GM19395 (cell line): ENCODE results near the gene NAALADL2.
"Not testable (repeated sequence)": the region's sequence is repeated elsewhere in the genome, so short reads cannot be mapped to it uniquely, and the experiment has no call there.

ENCODE experiments used
- ATAC-seq: cut with Tn5 transposase; IDR thresholded peaks from one replicate; pipeline ENCODE4 v1.9.1; 2021; ENCODE audit warnings: mild to moderate bottlenecking, moderate library complexity; ENCODE audit not compliant: unreplicated experiment

The NAALADL2 gene

DNA sequence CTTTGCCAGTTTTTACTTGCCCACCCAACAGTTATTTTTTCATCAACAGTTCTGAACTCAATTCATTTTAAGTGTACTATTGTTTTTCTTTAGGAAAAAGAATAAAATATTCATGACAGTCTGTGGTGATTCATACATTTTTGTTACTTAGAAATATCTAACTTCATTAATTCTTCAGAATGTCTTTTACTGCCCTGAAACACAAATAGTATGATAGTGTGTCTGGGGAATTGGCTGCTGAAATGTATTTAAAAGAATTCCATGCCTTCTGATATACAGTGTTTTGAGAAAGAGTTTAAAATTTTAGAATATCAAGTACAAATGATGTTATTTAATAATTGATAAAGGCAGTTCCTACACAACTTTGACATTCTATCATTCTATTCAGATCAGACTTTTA, 854.1 kb downstream of the NAALADL2 start:
- ATAC-seq: no peak

DNA sequence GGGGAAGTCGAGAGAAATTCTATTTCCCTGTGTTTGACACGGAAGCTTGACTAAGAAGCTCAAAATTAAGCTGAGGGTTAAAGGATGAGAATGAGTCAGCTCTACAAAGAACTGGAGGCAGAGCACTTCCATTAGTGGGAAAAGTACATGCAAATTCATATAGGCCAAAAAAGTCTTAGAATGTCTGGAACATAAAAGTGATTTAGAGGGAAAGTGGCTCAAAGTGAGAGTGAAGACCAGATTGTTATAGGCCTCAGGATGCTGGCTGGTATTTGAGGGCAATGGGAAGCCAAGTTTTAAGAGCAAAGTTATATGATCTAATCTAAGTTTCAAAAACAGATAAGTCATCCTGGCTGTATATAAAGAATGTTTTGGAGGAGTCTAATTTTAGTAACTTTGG, 857.3 kb downstream of the NAALADL2 start:
- ATAC-seq: no peak

DNA sequence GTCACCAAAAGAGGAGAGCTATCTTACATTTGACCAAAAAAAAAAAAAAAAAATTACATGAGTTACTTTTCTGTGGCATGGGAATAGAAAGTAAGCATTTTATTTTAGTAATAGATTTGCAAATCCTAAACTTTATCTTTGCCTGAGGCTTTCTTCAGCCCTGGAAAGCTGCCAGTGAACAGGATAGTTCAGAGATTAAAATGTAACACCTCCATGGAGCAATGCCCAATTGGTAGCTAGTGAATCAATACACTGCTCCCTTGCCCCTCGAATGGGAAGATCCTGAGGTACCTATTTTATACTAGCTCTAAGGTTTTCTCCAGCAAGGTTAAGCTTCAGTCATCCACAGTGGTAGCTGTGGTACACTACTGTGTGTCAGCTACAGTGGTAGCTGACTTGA, 867.1 kb downstream of the NAALADL2 start:
- no peak for ATAC-seq

DNA sequence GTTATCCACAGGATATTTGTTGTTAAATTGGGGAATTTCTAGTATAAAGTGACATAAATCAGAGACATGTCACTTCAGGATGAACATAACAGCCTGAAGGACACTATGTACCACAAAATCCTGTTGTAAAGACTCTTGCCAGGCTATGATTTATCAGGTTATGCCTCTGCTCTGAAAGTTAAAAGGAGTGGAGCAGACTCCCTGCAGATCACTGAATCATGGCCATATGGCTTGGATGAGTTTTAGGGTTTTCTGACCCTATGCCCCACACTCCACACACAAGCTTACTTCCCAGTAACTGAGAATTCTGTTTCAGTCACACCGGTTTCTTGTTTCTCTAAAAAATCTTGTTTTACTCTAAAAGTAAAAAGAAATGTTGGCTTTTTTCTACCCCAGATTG, 869.4 kb downstream of the NAALADL2 start:
- no peak for ATAC-seq

DNA sequence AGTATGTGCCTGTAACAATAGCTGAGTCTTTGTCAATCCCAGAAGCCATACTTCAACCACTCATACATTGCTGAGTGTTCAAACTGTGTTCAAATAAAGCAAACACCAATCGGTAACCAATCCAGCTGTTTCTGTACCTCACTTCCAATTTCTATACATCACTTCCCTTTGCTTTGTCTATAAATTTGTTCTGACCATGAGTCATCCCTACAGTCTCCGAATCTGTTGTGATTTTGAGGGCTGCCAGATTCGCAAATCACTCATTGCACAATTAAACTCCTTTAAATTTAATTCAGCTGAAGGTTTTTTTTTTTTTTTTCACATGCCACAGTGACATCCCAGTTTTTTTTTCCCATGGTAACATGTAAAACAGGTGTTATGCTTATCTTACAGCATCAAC, 870.3 kb downstream of the NAALADL2 start:
- ATAC-seq: no peak

DNA sequence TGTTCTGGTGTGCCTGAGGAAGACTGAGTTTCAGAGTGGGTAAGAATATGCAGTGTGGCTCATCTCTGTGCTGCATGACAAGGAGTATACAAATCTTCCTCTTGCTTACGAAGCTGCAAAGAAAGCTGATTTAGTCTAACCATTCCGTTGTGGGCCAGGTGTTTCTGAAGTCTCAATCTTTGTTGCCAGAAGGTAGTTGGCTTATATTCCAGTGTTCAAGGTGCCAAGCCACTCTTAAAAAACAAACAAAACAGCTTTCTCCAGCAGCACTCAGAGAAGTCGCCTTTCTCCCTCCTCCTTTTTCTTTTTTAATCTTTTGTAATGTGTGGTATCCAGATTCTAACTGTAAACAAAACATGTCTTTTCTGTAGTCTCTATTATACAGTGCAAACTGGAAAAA, 872.4 kb downstream of the NAALADL2 start:
- ATAC-seq: no peak

DNA sequence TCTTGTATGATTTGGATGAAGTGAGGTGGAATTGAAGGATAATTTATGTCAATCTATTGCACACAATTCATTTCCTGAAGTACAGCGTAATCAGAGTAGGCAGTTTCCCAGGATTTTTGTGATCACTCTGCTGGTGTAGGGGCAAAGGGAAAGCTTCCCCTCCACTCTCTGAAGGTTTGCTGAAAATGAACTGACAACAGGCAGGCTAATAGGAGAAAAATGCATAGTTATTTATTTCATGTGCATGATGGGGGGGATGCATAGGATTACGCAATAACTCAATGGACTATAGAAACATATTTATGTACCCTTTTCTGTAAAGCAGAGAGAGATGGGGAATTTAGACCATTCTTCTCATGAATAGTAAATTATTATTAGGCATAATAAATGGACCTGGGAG, 872.9 kb downstream of the NAALADL2 start:
- ATAC-seq: no peak

DNA sequence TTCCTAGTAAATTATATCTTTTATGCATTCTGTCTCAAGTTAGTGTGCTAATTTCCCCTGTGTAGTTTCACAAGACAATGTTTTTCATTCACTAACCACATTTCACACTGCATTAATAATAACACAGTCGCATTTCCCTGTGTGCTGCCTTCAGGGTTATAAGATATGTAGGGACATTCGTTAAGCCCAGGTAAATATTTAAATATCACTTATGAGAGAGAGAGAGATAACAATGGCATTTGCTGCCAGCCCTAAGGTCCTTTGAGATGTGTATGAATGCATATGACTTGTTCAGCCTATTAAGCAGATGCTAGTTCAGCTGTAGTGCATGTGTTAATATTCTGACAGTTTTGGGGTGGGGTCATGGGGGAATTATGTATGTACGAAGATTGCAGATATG, 876.7 kb downstream of the NAALADL2 start:
- ATAC-seq: no peak

DNA sequence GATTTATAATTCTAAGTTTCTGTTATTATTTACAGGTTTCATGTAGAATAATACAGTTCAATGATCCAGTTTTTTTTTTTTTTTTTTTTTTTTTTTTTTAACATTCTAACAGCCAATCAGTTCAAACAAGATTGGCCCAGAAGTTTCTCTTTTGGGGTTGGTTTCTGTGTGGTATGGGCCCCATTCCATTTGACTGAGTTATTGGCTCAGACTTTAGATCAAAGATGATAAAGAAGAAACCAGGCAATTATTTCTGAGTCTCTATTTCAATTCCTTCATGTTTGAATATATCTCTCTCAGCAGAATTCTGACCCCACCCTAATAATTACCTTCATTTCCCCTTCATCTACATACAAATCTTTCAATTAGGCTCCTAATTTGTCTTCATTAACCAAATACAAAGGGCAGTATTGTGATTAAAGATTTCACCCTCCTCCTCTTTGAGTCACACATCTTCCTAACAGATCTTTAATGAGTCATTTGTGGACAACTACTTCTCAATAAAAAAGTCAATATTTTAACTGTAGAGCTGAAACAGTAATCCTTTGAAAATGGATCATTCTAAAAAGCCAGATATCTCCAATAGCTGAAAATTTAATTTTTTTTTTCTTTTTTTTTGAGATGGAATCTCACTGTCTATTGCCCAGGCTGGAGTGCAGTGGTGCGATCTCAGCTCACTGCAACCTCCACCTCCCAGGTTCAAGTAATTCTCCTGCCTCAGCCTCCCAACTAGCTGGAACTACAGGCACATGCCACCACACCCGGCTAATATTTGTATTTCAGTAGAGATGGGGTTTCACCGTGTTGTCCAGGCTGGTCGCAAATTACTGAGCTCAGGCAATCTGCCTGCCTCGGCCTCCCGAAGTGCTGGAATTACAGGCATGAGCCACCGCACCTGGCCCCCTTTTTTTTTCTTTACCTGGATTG, 878.8 kb downstream of the NAALADL2 start:
- ATAC-seq: no peak

DNA sequence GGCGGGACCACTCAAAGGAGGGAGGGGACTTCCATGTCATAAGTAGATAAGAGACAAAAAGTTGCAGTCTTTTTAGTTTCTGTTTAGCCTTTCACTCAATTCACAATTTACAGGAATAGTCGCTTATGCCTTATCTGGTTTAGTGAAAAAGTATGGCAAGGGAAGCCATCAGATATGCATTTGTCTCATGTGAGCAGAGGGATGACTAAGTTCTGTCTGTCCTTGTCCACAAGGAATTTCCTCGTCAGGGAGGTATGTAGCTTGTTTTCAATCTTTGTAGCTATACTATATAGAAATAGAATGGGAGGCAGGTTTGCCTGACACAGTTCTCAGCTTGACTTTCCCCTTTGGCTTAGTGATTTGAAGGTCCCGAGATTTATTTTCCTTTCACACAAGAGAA, 882.8 kb downstream of the NAALADL2 start:
- ATAC-seq: no peak

DNA sequence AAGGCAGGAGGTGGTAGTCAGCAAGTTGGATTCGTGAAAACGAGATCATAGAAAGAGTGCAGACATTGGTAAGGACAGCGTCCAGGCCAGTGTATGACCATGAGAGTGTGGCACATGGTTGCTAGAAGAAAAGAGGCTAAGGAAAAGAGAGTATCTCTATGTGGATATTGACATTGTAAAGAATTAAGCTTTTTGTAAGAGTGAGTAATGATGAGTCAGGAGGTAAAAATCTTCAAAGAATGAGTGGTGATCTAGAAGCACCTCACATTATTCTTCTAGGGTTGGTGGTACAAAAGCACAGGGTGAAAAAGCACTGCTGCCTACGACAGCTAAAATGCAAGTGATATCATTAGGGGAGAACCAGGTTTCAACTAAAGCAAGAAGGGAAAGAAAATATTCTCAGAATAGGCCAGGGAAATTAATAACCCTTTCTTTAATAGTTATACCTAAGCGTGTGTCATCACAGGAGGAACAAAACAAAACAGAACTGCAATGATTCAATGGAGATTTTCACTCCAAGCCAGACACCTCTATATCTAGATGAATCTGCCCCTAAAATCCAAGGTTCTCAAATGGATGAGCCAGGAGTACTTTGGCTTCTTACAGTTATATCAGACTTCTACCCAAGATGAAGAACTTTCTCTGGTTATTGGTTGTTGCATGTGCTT, 884.7 kb downstream of the NAALADL2 start:
- no peak for ATAC-seq

DNA sequence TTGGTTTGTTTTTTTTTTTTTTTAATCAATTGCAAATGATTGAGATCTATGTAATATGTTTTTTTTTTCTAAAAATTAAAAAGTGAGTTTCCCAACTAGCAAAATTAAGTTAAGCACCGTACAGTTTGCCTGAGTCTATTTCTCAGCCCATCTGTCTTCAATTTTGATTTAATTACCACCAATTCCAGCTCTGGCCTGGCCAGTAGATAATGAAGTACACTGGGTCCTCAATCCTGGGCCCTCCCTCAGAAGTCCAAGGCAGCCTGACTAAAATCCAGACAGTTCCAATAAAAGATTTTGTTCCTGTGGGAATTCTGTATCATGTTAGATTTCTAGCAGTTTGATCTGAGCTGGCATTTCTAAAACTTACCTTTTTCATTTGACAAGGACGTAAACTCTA, 887.2 kb downstream of the NAALADL2 start:
- ATAC-seq: no peak

DNA sequence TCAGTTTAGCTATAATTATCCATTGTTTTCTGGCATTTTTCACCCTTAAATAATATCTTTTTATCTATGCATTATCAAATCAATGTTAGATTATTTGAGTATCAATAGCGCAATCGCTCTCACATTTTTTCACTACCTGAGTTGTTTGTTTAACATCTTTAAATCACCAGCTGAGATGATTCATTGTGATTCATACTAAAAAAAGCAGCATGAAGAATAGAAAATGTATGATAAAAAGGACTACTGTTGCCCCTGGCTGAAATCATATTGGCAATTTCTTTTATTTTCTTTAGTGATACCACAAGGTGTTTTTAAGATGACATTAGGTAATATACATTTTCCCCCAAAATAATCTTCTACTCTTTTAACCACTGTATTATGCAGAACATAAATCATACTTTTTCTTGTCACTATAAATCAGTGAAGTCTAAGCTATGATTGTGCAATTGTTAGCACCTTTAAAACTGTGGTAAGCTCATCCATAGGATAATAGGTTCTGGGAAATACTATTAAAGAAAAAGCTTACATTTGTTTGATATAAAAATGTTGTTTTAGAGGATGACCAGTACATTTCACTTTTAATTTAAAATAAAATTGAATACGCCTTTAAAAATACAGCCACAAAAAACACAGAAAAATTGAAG, 889.1 kb downstream of the NAALADL2 start:
- no peak for ATAC-seq

DNA sequence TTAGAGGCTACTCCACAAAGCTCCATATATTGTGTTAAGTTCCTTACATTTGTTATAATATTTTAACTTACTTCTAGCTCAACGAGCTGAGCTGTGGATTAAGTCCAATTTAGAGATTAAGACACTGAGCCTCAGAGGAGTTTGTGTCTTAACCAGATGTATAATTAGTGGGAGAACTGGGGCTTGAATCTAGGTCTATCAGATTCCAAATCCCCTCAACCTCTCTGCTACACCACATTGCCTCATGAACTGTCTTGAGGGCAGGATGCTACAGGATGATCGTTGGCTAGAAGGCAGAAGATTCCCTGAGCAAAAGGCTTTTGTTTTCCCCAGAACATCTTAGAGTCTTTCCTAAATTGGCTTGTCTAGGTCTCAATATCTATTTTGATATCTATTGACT, 890.8 kb downstream of the NAALADL2 start:
- no peak for ATAC-seq

DNA sequence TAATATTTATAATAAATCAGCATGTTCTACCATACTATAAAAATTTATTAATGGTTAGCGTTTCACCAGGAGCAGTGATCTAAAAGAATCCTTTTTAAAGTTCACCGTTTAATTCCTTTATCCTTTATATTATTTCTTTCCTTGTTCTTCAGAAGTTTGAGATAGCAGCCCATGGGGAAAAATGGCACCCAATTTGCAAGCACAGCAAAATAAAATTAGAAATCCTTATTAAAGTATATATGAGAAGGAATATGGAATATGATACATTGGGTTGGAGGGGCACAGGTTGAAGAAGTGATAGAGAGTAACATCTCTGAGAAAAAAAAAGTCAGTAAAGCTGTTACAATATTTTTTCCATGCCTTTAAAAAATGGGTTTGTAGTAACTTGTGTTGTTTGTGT, 892.0 kb downstream of the NAALADL2 start:
- no peak for ATAC-seq

DNA sequence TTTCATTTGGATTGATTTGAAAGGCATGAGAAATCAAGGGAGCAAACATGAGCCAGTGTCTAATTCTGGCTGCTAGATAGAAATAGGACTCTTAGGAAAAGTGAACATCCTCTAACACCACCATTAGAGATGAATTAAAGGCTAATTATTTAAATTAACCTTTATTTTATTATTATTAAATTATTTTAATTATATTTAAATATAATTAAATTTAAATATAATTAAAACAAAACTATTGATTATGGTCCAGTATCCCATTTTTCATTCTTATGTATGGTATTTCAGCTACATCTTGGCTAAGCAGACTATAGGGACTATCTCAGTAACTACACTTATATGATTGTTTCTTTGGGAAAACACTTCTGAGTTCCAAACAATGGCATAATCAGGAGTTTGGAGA, 904.8 kb downstream of the NAALADL2 start:
- no peak for ATAC-seq

DNA sequence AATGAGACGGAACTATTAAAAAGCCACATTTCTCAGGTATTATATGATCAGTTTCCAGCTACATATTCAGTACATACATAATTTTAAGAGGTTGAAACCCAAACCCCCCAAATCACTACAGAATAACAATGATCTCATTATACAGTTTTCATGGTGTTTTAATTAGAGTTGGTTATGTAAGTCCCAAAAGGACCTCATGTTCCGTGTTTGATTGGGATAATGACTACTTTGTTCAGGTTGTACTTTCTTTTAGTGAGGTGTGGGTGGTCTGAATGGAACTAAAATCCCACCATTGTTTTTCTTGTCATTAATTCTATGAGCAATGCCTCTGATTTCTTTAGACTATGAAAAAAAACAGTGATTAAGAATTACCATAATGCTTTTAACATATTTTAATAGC, 905.6 kb downstream of the NAALADL2 start:
- ATAC-seq: no peak

DNA sequence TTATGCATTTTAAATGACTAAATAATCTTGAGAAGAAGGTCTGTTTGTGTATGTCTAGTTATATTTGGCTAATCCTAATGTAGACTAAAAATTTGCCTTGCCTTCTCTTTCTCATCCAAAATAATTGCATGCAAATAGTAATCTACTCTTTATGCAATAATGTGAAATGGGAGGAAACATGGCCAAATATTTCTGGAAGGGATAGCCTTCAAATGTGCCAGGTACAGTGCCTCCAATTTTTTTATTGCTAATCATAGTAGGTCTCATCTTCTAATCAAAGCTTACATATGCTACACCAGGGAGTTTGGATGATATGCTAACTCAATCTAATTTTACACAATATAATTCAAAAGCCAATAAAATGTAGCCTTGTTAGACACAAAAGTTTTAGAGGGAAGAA, 911.3 kb downstream of the NAALADL2 start:
- no peak for ATAC-seq

DNA sequence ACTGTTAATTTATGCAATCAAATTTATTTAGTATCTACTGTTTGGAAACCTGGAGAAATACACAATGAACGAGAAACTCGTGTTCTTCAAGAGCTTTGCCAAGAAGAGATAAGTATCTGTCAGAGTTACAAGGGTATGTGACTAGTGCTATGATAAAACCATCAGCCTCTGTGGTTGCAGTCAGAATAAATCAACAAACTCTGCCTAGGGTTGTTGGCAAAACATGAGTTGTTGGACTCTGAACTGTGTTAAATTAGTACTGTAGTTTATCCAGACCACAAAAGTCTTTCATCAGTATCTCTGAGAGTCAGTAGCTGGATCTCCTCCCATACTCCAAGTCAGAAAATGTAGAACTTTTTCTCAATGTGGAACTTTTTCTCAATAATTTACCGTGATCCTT, 918.4 kb downstream of the NAALADL2 start:
- ATAC-seq: no peak

DNA sequence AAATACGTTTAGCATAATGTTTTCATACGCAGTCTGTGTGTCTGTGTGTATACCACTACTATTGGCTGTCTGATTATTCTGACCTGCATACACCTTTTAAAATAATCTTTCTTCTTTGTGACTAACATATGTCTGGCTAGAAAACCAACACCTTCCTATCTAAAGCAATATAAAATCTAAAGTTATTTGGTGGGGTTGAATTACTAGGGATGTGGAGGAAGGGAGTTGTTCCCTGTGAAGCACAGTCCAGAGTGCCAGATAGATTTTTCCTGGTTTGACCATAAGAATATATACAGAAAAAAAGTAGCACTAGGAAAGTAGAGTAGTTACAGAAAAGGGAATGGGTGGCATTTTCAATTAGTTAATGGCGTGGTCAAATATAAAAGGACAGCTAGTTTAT, 918.8 kb downstream of the NAALADL2 start:
- no peak for ATAC-seq

DNA sequence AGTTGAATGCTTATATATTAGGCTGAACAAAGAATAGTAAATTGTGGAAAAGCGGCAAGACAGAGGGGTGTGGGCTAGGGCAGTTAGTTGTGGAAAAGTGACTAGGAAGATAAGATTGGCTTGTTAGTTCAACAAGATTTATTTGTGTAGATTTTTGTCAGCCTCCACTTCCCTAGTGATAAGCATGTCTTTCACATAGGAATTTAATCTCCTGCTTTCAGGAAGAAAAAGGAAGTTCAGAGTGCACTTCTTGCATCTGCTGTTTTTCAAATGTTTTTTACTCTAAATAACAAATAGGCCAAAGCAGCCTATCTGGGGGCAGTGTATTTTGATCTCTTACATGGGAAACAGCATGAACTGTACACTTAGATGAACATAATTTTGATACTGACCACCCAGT, 919.9 kb downstream of the NAALADL2 start:
- ATAC-seq: no peak

DNA sequence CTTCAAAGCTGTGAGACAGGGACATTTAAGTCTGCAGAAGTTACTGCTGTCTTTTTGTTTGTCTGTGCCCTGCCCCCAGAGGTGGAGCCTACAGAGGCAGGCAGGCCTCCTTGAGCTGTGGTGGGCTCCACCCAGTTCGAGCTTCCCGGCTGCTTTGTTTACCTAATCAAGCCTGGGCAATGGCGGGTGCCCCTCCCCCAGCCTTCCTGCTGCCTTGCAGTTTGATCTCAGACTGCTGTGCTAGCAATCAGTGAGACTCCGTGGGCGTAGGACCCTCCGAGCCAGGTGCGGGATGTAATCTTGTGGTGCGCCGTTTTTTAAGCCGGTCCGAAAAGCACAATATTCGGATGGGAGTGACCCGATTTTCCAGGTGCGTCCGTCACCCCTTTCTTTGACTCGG, 928.0 kb downstream of the NAALADL2 start:
- ATAC-seq: not testable (repeated sequence)
